Upper lobe of left lung (tissue), 4 donors: ENCODE data around the gene HIPK1.

Source experiments
- CTCF ChIP-seq, 6 experiments: fragments of 450-650 bp in 4 of 6; fragments of 200-600 bp in 2 of 6; sonication (generic) in 2 of 6; IDR thresholded peaks; one replicate each; pipeline ENCODE4 v1.5.1; 2016 to 2019; ENCODE audit warnings: antibody characterized with exemption in 6 of 6
- EP300 ChIP-seq, 4 donors: sonication (generic); formaldehyde crosslinking; IDR thresholded peaks; one replicate each; pipeline ENCODE4 v1.5.1; 2017; ENCODE audit warnings: antibody characterized with exemption in 4 of 4, control low read depth in 2 of 4
- POLR2AphosphoS5 ChIP-seq, 2 donors: sonication (generic); formaldehyde crosslinking; IDR thresholded peaks; one replicate each; pipeline ENCODE4 v1.5.1; 2017; ENCODE audit warnings: antibody characterized with exemption in 2 of 2

- TF ChIP-seq CTCF (IDR thresholded peaks at IDR 0.05) (no peak), POLR2AphosphoS5 (IDR thresholded peaks at IDR 0.05) (no peak), EP300 (IDR thresholded peaks at IDR 0.05) (no peak)
Measured at GRCh38 chr1:113904293-113904673, 24.8 kb upstream of the HIPK1 start.
